Ectodermal cell (in vitro differentiated cells): ENCODE data around the gene TRA2A. TPM values are rescaled to one million over a fixed set of nuclear protein-coding genes. Genes with fewer than 3 reads are reported as not detected.

ENCODE experiments used
- H3K27ac ChIP-seq: 2 replicates; pipeline ENCODE4 v1.7.0; 2013; ENCODE audit warnings: mild to moderate bottlenecking, low read depth, low read length; ENCODE audit not compliant: insufficient read depth, poor library complexity, severe bottlenecking
- H3K27me3 ChIP-seq: 2 replicates; pipeline ENCODE4 v1.7.0; 2013; ENCODE audit warnings: mild to moderate bottlenecking, low read length; ENCODE audit not compliant: insufficient read depth, control insufficient read depth, poor library complexity, severe bottlenecking
- H3K36me3 ChIP-seq: one replicate; pipeline ENCODE4 v1.7.0; 2013; ENCODE audit warnings: low read length; ENCODE audit not compliant: control insufficient read depth, insufficient read depth
- H3K4me1 ChIP-seq: one replicate; pipeline ENCODE4 v1.7.0; 2013; ENCODE audit warnings: low read length; ENCODE audit not compliant: control insufficient read depth, insufficient read depth
- H3K4me3 ChIP-seq: 2 replicates; pipeline ENCODE4 v1.7.0; 2013; ENCODE audit warnings: low read depth, low read length, control low read depth; ENCODE audit not compliant: insufficient read depth
- H3K9me3 ChIP-seq: 2 replicates; pipeline ENCODE4 v1.7.0; 2013; ENCODE audit warnings: mild to moderate bottlenecking, low read length, moderate library complexity; ENCODE audit not compliant: control insufficient read depth
- WGBS, 2 experiments: methylation state at CpG; one replicate each; pipeline ENCODE4 v1.1.7; 2013; ENCODE audit warnings: missing lambda C conversion rate in 2 of 2; 5-methylcytosine and 5-hydroxymethylcytosine counted together
- polyA plus RNA-seq, 4 experiments: library from polyadenylated mRNA; stranded (reverse); fragments of 50-300 nt; gene quantifications; one replicate each; pipeline ENCODE4 v1.2.3, GENCODE V29; 2013

The TRA2A gene
- 175 TPM for polyA plus RNA-seq (2013, experiment 1 of 4)
- polyA plus RNA-seq (2013, experiment 2 of 4) = 162 TPM
- polyA plus RNA-seq (2013, experiment 3 of 4) = 126 TPM
- polyA plus RNA-seq (2013, experiment 4 of 4) = 140 TPM

GRCh38 chr7:23531794-23532489 is at the start of gene TRA2A:
TSS of gene TRA2A (minus strand) at chr7:23531981. CDS start at chr7:23531824, 157 bp downstream.
- H3K4me1 ChIP-seq = peaks cover 10% of the 10 kb centered on the region
- H3K36me3 ChIP-seq = no peaks in the 10 kb centered on the region
- H3K4me3 ChIP-seq = peak within 1 kb of the TSS; percentile 99
- WGBS, 2 experiments = 16 to 17% methylated on average over 50 of the region's 50 CpGs
- H3K27ac ChIP-seq = peak within 1 kb of the TSS; percentile 96
- H3K27me3 ChIP-seq = no peaks in the 10 kb centered on the region
- H3K9me3 ChIP-seq = no peaks in the 10 kb centered on the region

GRCh38 chr7:23570592-23571200 is 38.9 kb upstream of the TRA2A start:
- Histone ChIP-seq H3K4me1 (no peaks in the 10 kb centered on the region), H3K36me3 (no peaks in the 10 kb centered on the region), H3K4me3 (no peak overlapping the region), H3K27ac (no peak overlapping the region), H3K27me3 (no peaks in the 10 kb centered on the region), H3K9me3 (no peaks in the 10 kb centered on the region)
- 55% methylated on average over 5 of the region's 5 CpGs for WGBS, 2 experiments

DNA sequence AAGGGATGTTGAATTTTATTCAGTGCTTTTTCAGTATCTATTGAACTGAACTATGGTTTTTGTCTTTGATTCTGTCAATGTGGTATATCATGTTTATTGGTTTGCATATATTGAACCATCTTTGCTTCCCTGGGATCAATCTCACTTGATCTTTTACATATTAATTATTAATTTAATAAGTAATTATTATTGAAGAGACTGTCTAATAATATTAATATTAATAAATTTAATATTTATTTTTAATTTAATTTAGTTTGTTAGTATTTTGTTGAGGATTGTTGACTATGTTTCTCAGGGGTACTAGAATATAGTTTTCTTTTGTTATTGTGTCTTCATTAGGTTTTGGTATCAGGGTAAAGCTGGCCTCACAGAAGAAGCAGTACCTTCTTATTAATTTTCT is 26.5 kb upstream of the TRA2A start:
- no peak overlapping the region for H3K4me3 ChIP-seq
- no peaks in the 10 kb centered on the region for H3K36me3 ChIP-seq
- no peak overlapping the region for H3K27ac ChIP-seq
- H3K9me3 ChIP-seq = no peaks in the 10 kb centered on the region
- H3K27me3 ChIP-seq = no peaks in the 10 kb centered on the region
- H3K4me1 ChIP-seq = no peaks in the 10 kb centered on the region

DNA sequence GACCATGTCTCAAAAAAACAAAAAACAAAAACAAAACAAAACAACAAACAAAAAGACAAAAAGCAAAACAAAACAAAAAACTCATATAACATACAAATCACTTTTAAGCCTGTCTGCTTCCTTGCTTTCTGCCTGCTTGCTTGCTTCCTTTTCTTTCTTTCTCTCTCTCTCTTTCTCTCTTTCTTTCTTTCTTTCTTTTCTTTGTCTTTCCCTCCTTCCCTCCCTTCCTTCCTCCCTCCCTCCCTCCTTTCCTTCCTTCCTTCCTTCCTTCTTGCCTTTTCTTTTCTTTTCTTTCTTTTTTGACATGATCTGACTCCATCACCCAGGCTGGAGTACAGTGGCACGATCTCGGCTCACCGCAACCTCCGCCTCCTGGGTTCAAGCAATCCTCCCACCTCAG is 15.9 kb upstream of the TRA2A start:
- Histone ChIP-seq H3K27ac (no peak overlapping the region), H3K4me1 (no peaks in the 10 kb centered on the region), H3K9me3 (no peaks in the 10 kb centered on the region), H3K36me3 (no peaks in the 10 kb centered on the region), H3K27me3 (no peaks in the 10 kb centered on the region), H3K4me3 (no peak overlapping the region)
- WGBS, 2 experiments = 91 to 96% methylated on average over 4 of the region's 4 CpGs

DNA sequence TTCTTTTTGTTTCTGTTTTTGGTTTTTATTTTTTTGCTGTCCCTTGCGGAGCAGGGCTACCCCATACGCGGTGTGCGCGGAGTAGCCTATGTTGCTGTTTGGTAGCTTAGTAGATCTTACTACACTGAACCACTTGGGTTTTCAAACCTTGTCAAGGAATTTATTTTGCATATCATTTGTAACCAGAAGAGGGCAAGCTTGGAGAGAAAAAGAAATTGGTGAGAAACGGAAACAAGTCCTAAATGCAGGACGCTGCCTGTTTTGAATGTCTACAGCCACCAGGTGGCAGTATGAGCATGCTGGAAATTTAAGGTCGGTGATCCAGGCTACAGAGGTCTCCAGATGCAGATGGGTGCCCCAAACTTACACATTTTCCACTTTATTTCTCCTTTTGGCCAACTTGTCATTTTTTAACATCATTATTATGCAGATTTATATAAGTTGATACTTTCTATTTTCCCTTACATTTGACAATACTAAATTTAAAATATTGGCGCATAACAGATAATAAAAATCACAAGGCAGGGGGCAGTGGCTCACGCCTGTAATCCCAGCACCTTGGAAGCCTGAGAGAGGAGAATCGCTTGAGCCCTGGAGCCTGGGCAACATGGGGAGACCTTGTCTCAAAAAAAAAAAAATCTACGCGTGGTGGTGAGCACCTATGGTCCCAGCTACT is 15.3 kb upstream of the TRA2A start:
- no peak overlapping the region for H3K27ac ChIP-seq
- no peak overlapping the region for H3K4me3 ChIP-seq
- 60 to 65% methylated on average over 13 of the region's 13 CpGs for WGBS, 2 experiments

DNA sequence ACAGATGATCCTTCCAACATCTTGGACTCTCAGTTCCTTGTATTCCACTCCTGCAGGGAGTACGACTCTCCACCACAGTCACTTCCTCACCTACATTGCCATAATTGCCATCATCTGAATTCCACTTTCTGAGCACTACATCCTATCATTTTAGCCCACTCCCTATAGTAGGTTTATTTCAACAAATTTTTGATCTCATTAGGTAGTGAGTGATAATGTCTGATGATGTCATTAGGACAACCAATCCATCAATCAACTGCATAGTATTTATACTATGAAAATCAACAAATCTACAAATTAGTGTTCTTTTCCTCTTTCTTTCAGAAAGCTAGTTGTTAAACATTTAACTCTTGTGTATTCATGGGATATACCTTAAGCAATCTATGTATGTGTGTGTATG is 13.7 kb upstream of the TRA2A start:
- no peak overlapping the region for H3K27ac ChIP-seq
- no peak overlapping the region for H3K4me3 ChIP-seq
- H3K9me3 ChIP-seq = no peaks in the 10 kb centered on the region
- no peaks in the 10 kb centered on the region for H3K36me3 ChIP-seq
- H3K27me3 ChIP-seq = no peaks in the 10 kb centered on the region
- WGBS, 2 experiments = 95 to 100% methylated on average over 1 of the region's 1 CpG
- H3K4me1 ChIP-seq = no peaks in the 10 kb centered on the region

More for the DNA sequence above, 15.3 kb upstream of the TRA2A start:
- H3K9me3 ChIP-seq = no peaks in the 10 kb centered on the region
- no peaks in the 10 kb centered on the region for H3K27me3 ChIP-seq
- no peaks in the 10 kb centered on the region for H3K36me3 ChIP-seq
- H3K4me1 ChIP-seq = no peaks in the 10 kb centered on the region

DNA sequence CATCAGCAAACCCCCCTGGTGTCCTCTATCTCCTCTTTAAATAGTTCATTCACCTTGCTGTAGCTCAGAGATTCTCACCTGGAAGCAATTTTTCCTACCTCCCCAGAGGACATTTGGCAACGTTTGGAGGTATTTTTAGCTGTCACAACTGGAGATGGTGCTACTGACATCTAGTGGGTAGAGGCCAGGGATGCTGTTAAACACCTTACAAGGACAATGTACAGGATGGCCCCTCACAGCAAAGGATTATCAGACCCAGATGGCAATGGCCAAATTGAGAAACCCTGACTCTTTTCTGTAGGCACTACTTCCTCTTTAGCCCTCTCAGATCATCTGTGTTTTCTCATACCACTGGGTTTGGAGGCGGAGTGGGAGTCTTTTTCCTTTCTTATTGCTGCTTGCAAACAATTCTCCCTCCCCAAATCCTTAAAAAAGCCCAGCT is 13.2 kb upstream of the TRA2A start:
- Histone ChIP-seq H3K27me3 (no peaks in the 10 kb centered on the region), H3K4me1 (no peaks in the 10 kb centered on the region), H3K9me3 (no peaks in the 10 kb centered on the region), H3K27ac (no peak overlapping the region), H3K36me3 (no peaks in the 10 kb centered on the region), H3K4me3 (no peak overlapping the region)
- 24 to 34% methylated on average over 2 of the region's 2 CpGs for WGBS, 2 experiments

DNA sequence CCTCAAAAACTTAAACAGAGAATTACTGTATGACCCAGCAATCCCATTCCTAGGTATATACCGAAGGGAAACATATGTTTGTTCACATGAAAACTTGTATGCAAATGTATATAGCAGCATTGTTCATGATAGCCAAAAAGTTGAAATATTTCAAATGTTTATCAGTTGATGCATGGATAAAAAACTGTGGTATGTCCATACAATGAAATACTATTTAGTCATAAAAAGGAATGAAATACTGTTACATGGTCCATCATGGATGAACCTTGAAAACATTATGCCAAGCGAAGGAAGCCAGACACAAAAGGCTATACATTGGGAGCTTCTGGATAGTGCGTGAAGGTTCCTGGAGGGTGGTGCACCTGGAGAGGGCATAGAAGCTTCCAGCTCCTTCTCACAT is 11.0 kb upstream of the TRA2A start:
- no peaks in the 10 kb centered on the region for H3K27me3 ChIP-seq
- no peaks in the 10 kb centered on the region for H3K4me1 ChIP-seq
- no peaks in the 10 kb centered on the region for H3K9me3 ChIP-seq
- WGBS, 2 experiments = 93 to 97% methylated on average over 3 of the region's 3 CpGs
- H3K4me3 ChIP-seq = no peak overlapping the region
- no peaks in the 10 kb centered on the region for H3K36me3 ChIP-seq
- no peak overlapping the region for H3K27ac ChIP-seq

DNA sequence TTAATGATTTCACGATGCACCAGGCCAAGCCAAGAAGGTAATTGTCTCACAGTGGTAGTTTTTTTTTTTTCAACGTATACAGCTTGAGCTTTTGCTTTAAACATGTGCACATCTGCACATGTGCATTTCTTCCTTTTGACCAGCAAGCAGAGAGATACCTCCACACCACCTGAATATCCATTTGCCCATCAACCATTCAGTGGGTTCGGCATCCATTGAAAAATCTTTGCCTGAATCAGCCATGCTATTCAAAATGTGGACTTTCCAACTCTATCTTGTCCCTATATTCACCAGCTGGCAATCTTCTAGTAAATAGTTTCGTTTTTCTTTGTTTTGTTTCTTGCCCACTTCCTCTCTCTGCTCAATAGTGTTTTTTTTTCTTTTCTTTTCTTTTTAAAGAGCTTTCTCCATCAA is 7.7 kb upstream of the TRA2A start:
- Histone ChIP-seq H3K27me3 (no peaks in the 10 kb centered on the region), H3K27ac (no peak overlapping the region), H3K4me1 (no peaks in the 10 kb centered on the region), H3K4me3 (no peak overlapping the region), H3K36me3 (no peaks in the 10 kb centered on the region), H3K9me3 (no peaks in the 10 kb centered on the region)
- WGBS, 2 experiments = 79 to 80% methylated on average over 4 of the region's 4 CpGs

DNA sequence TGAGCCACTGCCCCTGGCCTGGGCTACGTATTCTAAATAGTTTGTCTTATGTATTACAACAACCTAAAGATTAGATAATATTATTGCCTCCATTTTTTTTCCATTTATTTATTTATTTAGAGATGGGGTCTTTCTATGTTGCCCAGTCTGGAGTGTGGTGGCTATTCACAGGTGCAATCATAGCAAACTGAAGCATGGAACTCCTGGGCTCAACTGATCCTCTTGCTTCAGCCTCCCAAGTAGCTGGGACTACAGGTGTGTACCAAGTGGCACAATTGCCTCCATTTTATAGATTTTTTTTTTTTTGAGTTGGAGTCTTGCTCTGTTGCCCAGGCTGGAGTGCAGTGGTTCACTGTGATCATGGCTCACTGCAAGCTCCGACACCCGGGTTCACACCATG is 6.5 kb upstream of the TRA2A start:
- H3K36me3 ChIP-seq = no peaks in the 10 kb centered on the region
- no peaks in the 10 kb centered on the region for H3K4me1 ChIP-seq
- WGBS, 2 experiments = 91 to 96% methylated on average over 2 to 3 of the region's 3 CpGs
- H3K27me3 ChIP-seq = no peaks in the 10 kb centered on the region
- no peak overlapping the region for H3K4me3 ChIP-seq
- no peaks in the 10 kb centered on the region for H3K9me3 ChIP-seq
- no peak overlapping the region for H3K27ac ChIP-seq
